OCI-M2 (cell line): ENCODE data around the gene DAB1.

Experiments used
- DNase-seq: peaks from one replicate; lab custom pipeline; 2025; ENCODE audit not compliant: unreplicated experiment; lab: John Stamatoyannopoulos, UW

Gene DAB1

DNA sequence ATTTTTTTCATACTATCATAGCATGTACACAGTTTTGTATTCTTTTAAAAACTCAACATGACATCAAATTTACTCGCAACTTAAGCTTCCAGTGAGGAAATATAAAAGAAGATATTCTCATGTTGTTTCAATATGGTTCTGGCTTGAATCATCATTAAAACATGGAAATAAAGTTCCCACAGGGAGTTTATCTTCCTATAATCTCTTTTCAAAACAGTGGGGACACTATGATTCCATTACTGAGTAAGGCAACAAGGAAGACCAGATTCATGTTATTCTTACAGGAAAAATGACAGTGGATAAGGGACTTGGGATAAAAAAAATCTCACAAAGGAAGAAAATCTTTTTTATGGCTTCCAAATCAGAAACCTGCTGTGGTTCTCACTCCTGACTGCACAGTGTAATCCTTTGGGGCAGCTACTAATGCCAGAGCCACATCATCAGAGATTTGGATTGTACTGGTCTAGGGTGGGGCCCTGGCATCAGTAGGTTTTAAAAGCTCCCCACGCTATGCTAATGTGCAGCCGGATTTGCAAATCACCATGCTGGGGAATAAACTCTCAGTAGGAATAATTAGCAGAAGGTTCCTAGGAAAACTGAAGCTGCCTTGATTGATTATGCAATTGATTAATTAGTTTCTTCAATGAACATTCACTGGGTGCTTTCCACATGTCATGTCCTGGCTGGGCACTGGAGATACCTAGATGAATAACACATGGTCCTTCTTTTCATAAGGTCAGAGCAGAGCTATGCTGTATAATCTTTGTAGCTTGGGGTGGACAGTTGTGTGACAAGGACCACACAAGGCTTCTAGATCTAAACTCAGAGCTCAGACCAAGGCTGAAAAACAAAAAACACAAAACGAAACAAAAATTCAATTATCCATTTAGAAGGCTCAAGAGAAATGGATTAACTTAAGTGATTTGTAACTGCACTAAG, 386.9 kb downstream of the DAB1 start:
- DNase-seq: no peak

- DNase-seq: no peak
Observed at GRCh38 chr1:57034713-57035112, 389.1 kb downstream of the DAB1 start.

DNA sequence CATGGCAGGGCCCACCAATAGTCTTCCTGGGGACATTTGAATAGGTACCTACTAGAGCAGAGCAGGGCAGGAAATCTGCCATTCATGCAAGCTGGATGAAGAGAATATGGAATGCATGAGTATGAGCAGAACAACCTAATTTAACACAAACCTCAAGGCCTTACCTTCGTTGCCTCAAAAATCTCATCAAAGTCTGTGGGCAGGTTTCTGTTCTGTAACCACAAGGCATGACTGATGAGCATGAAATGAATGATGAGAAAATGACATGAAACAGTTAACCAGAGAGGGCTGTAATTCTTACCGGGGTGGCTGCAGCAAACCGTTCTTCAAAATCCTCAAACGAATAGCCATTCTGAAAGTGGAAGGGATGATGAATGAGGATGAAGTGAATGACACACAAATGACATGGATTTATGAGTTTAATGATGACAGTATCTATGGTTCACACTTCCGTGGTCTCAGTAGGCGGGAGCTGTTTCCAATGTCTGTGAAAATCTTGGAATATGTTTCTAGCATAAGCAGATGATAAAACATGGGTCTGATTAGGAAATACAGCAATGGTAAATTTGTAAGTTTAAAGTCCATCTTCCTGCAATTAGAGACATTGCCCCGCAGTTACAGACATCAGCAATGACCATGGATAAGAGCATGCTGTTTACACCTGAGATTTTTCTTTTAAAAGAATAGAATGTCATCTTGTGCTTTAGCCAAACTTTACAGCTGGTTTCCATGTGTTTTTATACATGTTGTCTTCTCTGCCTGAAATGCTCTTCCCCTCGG, 390.4 kb downstream of the DAB1 start:
- DNase-seq: no peak

DNA sequence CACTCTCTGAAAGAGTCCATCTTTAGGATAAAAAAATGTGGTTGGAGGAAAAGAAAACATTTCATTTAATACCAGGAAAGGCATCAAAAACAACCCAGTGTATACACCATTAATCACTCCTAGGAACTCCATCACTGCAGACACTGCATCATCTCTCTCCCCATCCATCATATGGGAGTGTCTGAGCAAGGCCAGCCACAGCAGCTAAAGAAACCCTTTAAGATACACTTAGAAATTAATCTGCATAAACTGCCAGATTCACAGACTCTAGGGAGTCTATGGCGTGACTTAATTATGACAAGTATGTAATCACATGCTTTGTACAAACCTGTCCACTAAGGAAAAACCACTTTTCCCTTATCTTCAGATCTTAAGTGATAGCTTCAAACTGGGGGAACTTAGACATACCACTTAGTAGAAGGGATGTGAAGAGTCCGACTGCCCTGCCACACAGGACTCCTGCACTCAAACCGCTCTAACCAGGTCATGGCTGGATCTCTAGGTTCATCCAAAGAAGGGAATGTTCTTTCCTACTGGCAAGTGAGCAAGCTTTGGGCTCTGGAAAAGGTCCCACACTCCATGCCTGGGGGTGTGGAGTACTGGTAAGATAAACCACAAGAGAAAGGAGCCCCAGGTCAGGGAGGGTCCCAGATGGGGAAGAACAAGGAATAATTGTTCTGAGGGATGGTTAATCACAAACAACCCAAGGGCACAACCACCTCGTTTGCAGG, 397.1 kb downstream of the DAB1 start:
- DNase-seq: no peak

GRCh38 chr1:57024855-57025254, 399.0 kb downstream of the DAB1 start:
- DNase-seq: no peak

- no peak for DNase-seq
Observed at GRCh38 chr1:57024428-57024827, 399.4 kb downstream of the DAB1 start.

- no peak for DNase-seq
Observed at GRCh38 chr1:57020216-57020615, 403.6 kb downstream of the DAB1 start.

GRCh38 chr1:57019236-57019839, 404.5 kb downstream of the DAB1 start:
- no peak for DNase-seq

DNA sequence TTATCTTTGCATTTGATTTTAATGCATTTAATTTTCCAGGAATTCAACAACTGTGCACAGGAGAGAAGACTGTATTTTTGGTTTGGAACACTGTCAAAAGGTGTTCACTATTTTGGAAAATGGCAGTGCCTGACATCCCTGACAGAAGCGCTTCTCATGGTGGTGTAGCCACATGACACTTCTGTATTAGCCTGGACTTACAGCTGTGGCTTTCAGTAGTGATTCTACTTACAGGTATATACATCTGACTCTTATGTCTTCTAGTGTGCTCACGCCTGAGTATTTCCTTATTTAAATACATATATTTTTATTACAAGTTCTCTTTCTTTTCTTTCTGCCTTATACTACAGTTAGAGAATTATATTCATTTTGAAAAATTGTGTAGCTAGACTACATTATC, 405.7 kb downstream of the DAB1 start:
- DNase-seq: no peak

DNA sequence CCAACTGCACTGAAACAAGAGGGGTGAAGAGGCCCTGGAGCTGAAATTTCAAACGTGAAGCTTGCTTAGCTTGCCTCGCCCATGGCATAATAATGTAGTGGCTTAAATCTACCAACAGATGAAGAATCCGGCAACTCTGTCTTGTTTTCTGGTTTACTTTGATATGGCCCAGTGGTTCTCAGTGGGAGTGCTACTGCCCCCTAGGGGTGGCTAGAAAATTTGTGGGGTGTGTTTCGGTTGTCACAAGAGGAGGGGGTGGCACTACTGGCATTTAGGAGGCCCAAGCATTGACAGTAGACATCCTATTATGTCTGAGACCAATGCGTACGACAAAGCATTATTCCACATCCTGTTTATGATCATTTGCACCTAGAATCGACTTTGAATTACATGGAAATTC, 406.1 kb downstream of the DAB1 start:
- no peak for DNase-seq

- DNase-seq: no peak
Observed at GRCh38 chr1:57017200-57017599, 406.7 kb downstream of the DAB1 start.

GRCh38 chr1:57015071-57015470, 408.8 kb downstream of the DAB1 start:
- no peak for DNase-seq

GRCh38 chr1:57013522-57013921, 410.3 kb downstream of the DAB1 start:
- no peak for DNase-seq

DNA sequence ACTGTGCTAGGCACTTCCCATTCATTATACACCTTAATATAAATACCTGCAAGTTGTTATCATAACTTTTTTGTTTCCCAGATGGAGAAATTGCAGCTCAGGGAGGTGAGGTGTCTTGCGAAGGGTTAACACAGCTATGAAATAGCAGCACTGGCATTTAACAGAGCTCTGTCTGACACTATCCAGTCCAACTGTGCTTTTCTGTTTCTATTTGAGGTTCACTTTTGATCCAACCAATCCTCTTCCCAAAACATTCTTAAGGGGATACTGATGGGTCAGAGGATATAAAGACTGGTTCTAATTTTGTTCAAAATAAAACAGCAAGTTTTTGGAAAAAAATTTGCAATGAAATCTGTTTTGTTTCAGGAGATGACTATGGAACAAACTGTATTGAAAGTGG, 411.5 kb downstream of the DAB1 start:
- no peak for DNase-seq

- DNase-seq: no peak
Observed at GRCh38 chr1:57010511-57010910, 413.3 kb downstream of the DAB1 start.

DNA sequence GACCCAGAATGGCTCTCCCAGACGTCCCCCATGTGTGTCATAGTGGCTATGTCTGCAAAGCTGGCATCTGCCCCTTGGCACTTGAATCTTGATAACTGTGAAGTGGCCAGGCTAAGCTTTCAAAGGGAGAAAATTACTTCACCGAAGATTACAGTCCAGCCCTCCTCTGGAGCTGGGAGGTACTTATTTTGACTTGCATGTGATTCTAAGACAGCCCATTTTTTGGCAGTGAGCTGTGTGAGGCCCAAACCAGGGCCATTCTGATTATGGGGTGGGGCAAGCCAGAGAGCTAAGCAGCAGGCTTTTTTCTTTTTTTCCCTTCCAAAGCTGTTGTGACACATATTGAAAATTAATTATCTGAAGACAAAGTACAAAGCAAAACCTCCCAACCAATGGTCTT, 415.9 kb downstream of the DAB1 start:
- no peak for DNase-seq

GRCh38 chr1:57007472-57007871, 416.4 kb downstream of the DAB1 start:
- no peak for DNase-seq

DNA sequence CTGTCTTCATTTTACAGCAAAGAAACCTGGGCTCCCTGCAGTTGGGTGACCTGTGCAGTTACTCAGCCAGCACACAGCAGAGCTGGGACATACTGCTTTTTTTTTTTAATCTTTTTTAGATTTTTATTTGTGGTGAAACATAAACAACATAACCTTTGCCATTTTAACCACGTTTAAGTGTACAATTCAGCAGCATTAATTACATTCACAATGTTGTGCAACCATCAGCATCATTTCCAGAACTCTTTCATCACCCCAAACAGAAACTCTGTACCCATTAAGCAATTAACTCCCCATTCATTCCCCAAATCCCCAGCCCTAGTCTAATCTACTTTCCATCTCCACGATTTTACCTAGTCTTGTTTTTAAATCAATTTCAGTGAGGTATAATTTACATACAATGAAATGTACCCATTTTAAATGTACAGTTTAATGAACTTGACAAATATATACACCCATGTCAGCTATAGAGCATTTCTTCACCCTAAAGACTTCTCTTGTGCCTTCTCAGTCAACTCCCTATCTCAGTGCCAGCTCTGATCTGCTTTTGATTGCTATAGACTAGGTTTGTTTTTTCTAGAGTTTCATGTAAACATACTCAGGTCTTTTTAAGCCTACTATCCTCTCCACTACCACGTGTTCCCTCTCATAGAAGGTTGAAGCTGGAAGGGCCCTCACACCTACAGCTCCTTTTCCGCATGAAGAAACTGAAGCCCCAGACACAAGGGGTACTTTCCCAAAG, 420.3 kb downstream of the DAB1 start:
- DNase-seq: no peak

DNA sequence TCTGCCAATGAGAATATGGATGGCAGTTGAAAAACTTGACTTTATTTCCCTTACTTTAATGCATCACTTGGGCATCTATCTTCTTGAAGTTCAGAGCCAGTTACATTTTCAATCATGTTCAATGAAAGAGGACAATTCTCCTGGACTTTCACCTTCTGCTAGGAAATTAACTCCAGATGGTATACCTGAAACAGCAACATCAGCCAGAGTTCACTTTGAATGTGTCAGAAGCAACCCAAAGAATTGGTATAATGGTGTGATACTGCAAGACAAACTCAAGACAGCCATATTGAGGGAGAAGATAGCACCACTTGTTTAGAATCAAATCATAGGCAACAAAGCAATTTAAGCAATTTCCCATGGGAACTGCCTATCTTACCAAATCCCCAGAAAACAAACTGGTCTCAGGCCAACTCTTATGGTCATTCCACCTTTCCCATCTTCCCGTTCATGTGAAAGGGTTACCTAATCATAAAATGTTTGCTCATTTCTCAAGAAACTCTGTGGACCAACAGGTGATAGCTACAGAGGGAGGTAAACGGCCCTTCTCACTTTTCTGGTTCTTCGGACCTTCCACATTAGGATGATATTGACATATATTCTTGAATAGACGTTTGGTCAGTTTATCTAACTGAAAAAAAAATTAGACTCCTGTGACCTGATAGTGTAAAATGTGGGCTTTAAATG, 428.3 kb downstream of the DAB1 start:
- DNase-seq: no peak

GRCh38 chr1:56993475-56993874, 430.4 kb downstream of the DAB1 start:
- no peak for DNase-seq
